HG03457 (cell line): ENCODE measurements around the gene DGKQ.
"Not testable (repeated sequence)": the region's sequence is repeated elsewhere in the genome, so short reads cannot be mapped to it uniquely, and the experiment has no call there.

Source experiments
- ATAC-seq: cut with Tn5 transposase; IDR thresholded peaks from one replicate; pipeline ENCODE4 v1.9.1; 2021; ENCODE audit warnings: moderate number of reproducible peaks; ENCODE audit not compliant: unreplicated experiment

DGKQ gene

GRCh38 chr4:929096-929765, 44.1 kb downstream of the DGKQ start:
- ATAC-seq: no peak

GRCh38 chr4:927566-927965, 45.8 kb downstream of the DGKQ start:
- ATAC-seq: not testable (repeated sequence)

DNA sequence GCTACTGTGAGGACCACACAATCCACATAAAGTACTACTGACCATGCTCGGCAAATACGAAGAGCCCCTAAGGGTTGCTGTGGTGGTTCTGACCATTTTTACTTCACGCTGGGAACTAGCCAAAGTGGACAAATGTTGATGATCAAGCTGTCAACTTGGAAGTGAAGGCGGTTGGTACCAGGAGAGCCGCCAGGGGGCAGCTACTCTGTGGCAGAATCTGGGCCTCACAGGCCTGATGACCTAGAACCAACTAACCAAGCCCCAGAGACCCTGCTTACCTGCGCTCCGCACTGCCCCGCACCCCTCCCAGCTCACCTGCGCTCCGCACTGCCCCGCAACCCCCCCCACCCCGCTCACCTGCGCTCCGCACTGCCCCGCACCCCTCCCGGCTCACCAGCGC, 46.8 kb downstream of the DGKQ start:
- no peak for ATAC-seq

DNA sequence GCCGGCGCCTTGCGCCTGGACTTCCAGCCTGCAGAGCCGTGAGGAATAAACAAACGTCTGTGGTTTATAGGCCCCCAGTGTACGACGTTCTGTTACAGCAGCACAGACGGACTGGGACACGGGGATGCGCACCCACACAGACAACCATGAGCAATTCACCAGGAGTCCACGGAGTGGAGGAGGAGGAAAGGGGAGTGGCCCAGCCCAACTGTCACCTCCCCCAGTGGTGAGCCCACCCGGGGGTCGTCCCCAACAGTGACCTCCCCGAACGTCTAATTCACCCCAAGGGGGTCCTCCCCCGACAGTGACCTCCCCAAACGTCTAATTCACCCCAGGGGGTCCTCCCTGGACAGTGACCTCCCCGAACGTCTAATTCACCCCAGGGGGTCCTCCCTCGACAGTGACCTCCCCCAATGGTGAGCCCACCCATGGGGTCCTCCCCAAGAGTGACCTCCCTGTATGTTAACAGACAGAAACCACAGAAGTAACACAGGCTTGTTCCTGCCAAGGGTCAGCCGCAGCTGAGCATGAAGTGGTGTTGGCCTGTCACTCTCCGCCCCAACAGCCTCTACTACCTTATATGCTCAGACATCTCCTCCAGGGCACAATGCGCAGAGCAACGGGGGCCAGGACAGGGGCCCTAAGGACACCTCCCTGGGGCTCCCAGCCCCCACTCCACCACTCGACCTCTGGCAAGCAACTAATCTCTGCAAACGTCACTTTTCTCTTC, 47.4 kb downstream of the DGKQ start:
- no peak for ATAC-seq

GRCh38 chr4:925171-925570, 48.2 kb downstream of the DGKQ start:
- no peak for ATAC-seq

DNA sequence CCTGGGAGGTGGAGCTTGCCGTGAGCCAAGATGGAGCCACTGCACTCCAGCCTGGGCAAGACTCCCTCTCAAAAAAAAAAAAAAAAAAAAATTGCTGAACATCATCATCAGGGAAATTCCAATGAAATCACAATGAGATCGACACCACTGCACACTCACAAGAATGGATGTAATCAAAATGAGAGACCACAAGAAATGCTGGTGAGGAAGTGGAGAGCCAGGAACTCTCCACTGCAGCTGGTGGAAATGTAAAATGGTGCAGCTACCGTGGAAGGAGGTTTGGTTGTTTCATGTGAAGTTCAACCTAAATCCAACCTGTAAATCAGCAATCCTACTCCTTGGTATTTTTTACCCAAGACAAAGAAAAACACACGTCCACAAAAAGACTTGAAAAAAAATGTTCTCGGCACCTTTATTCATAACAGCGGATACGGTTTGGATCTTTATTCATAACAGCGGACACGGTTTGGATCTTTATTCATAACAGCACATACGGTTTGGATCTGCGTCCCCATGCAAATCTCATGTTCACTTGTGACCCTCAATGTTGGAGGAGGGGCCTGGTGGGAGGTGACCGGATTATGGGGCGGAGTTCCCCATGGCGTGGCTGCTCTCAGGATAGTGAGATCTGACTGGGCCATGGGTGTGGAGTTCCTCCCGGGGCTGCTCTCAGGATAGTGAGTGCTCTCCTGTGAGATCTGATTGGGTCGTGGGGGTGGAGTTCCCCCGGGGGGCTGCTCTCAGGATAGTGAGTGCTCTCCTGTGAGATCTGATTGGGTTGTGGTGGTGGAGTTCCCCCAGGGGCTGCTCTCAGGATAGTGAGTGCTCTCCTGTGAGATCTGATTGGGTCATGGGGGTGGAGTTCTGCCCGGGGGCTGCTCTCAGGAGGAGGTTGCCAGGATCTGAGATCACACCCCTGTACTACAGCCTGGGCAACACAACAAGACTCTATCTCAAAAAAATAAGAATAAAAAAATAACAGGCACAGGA, 49.0 kb downstream of the DGKQ start:
- ATAC-seq: no peak

DNA sequence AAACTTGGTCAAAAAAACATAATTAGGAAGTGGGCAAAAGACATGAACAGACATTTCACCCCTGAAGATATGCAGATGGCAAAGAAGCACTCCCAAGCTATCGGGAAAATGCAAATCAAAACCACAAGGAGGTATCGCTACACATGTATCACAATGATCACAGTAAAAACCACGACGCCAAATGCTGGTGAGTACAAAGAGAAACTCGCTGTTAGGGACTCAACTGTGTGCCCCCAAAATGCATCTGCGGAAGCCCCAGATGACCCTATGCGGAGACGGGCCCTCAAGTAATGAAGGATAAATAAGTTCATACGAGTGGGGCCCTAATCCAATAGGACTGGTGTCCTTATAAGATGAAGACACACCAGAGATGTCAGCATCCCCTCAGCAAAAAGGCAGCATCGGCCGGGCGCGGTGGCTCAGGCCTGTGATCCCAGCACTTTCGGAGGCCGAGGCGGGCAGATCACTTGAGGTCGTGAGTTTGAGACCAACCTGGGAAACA, 51.5 kb downstream of the DGKQ start:
- no peak for ATAC-seq

- ATAC-seq: not testable (repeated sequence)
These were observed 54.2 kb downstream of the DGKQ start for GRCh38 chr4:919004-919680.

DNA sequence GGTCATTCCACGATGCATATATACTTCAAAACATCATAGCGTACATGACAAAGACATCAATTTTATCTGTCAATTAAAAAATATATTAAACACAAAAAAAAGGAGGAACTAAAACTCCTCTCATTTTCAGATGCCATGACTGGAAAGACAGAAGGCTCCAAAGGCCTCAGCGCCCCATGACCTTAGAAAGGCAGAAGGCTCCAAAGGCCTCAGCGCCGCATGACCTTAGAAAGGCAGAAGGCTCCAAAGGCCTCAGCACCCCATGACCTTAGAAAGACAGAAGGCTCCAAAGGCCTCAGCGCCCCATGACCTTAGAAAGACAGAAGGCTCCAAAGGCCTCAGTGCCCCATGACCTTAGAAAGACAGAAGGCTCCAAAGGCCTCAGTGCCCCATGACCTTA, 54.8 kb downstream of the DGKQ start:
- not testable (repeated sequence) for ATAC-seq

DNA sequence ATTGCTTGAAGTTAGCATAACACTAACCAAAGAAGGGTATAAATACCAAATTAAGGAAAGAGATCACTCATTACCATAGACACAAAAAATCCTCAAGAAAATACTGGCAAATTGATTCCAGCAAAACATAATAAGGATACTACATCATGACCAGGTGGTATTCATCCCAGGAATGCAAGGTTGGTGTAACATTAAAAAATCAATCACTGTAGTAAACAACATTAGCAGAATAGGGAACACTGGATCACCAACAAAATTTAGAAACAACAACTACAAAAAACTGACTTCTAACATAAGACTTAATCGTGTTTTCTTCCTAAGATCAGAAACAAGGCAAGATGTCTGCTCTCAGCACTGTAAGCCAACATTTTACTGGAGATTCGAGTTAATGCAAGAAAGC, 55.4 kb downstream of the DGKQ start:
- no peak for ATAC-seq

DNA sequence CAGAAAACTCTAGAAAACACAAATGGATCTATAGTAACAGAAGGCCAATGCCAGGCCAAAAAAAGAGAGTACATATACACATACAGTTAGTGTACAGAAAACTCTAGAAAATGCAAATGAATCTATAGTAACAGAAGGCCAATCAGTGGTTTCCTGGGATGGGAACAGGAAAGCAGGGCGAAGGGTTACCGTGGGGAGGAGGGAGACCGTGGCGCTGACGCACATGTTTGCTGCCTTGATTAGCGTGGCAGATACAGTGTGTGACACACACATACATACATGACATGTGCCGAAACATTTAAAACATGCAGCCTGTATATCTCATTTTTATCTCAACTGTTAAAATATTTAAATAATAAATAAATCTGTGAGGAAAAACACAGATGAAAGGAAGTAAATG, 55.9 kb downstream of the DGKQ start:
- ATAC-seq: no peak

- ATAC-seq: no peak
These were observed 57.8 kb downstream of the DGKQ start for GRCh38 chr4:915595-915994.

GRCh38 chr4:915041-915474, 58.3 kb downstream of the DGKQ start:
- no peak for ATAC-seq

- ATAC-seq: no peak
These were observed 58.8 kb downstream of the DGKQ start for GRCh38 chr4:914531-914930.

DNA sequence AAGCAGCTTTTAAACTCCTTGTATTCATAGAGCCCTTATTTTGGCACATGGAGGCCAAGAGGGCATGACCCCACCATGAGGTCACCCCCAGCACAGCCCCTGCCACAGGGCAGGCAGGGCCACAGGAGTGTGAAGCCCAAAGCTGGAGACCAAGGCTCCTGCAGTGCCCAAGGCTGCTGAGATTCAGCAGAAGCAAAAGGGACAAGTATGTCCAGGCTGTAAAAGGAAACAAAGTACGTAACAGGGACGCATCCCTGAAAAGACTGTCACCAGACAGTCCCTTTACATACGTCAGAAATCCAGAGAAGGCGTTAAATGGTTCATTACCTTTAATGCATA, 60.1 kb downstream of the DGKQ start:
- no peak for ATAC-seq

GRCh38 chr4:912548-913279, 60.7 kb downstream of the DGKQ start:
- no peak for ATAC-seq

DNA sequence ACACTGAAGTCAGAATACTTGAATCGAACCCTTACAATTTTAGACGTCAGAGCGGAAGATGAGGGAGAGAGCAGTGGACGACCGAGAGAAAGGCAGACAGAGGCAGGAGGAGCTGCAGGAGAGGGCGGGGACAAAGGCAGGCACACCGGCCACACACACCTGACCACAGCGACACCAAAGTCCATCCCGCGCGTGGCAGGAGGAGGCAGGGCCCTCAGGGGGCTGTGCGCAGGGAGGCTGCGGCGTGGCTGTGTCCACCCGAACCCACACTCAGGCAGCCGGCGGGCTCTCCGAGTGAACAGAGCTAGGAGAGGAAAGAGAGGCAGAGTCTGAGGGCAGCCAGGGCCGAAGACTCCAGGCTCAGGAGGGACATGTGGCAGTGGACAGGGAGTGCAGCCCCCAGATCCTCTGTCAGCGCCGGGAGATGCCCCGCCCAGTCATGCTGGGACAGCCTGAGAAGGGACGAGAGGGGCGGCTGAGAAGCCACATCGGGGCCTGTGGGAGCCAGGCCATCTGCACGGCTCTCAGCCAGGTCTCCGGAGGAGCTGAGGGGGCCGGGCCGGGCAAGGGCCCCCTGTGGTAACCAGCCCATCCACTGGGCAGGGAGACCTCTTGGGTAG, 61.4 kb downstream of the DGKQ start:
- no peak for ATAC-seq

DNA sequence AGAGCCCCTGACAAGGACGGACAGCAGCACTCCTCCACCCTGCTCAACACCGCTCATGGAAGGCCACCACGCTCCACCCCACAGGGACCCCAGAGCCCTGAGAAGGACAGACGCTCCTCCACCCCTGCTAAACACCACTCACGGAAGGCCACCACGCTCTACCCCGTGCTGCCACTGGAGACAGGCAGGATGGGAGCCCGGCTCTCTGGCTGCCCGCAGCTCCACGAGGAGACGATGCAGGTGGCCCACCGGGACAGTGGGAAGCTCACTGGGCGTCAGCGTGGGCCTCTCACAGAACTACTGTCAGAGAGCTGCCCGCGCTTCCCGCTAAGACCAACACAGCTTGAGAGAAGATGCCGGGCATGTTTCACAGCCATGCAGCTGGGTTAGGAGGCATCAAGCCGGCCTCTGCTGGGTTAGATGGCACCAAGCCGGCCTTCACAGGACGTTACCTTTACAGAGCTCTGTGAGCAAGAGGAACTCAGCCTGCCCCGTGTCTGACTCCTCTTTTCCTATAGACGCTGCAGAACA, 62.1 kb downstream of the DGKQ start:
- no peak for ATAC-seq

DNA sequence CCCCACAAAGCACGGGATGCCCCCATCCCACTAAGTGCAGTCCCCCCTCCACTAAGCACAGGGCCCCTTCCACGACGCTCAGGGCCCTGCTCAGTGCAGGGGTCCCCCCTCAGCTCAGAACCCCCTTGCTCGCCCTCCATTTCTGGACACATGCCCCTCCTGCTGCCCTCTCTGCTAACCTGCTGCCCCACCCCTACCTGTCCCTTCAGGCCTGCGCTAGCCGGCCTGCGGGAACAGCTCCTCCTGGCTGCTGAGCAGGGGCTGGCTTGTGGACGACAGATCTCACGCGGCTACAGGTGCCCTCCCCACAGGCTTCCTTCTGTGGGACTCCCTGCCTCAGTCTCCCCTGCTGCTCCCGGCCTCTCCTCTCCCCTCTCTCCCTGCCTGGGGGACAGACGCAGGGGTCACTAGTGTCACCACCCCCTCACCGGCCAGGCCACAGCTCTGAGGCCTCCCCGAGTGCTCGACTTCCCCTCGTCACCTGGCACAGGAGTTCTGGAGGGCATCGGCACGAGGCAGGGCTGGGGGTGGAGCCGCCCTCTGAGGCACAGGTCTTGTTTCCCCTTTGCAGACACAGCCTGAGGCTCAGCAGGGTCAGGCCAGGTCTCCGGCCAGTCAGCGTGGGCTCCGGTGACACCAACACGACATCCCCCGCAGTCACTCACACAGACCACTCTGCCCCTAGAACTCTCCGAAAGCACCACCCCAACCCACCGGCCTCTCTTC, 62.8 kb downstream of the DGKQ start:
- no peak for ATAC-seq
